Inflammatory macrophage treated with lipopolysaccharide for 4 hours (primary cell): ENCODE measurements around the gene ACOXL.

Source experiments
- DNase-seq: peaks from one replicate; pipeline ENCODE4 v3.0.0-alpha.2; 2020

The ACOXL gene

GRCh38 chr2:110861616-110862260 is 129.4 kb downstream of the ACOXL start:
- DNase-seq = no peak

GRCh38 chr2:110863726-110864125 is 131.4 kb downstream of the ACOXL start:
- peak; percentile 40 for DNase-seq

GRCh38 chr2:110864176-110864575 is 131.8 kb downstream of the ACOXL start:
- DNase-seq = no peak

GRCh38 chr2:110864731-110865130 is 132.4 kb downstream of the ACOXL start:
- no peak for DNase-seq

GRCh38 chr2:110865188-110865587 is 132.8 kb downstream of the ACOXL start:
- peak; percentile 61 for DNase-seq

GRCh38 chr2:110866045-110866444 is 133.7 kb downstream of the ACOXL start:
- DNase-seq = no peak

GRCh38 chr2:110866466-110866865 is 134.1 kb downstream of the ACOXL start:
- no peak for DNase-seq

GRCh38 chr2:110867078-110867477 is 134.7 kb downstream of the ACOXL start:
- no peak for DNase-seq

- no peak for DNase-seq
Measured at GRCh38 chr2:110868971-110869370, 136.6 kb downstream of the ACOXL start.

- DNase-seq = no peak
Measured at GRCh38 chr2:110869472-110870446, 137.4 kb downstream of the ACOXL start.

GRCh38 chr2:110870545-110870944 is 138.2 kb downstream of the ACOXL start:
- no peak for DNase-seq

- peak; percentile 6 for DNase-seq
Measured at GRCh38 chr2:110871637-110872036, 139.3 kb downstream of the ACOXL start.

- DNase-seq = no peak
Measured at GRCh38 chr2:110872521-110872920, 140.1 kb downstream of the ACOXL start.

GRCh38 chr2:110873056-110873502 is 140.7 kb downstream of the ACOXL start:
- DNase-seq = peak; percentile 12

GRCh38 chr2:110873597-110874452 is 141.5 kb downstream of the ACOXL start:
- DNase-seq = no peak

- peak; percentile 69 for DNase-seq
Measured at GRCh38 chr2:110874453-110875383, 142.3 kb downstream of the ACOXL start.

GRCh38 chr2:110875384-110875725 is 143.0 kb downstream of the ACOXL start:
- no peak for DNase-seq

GRCh38 chr2:110876167-110876999 is 144.0 kb downstream of the ACOXL start:
- peak; percentile 7 for DNase-seq

- no peak for DNase-seq
Measured at GRCh38 chr2:110877031-110877827, 144.9 kb downstream of the ACOXL start.

GRCh38 chr2:110878150-110878549 is 145.8 kb downstream of the ACOXL start:
- no peak for DNase-seq
